ENCODE results near the gene ARF3.

GRCh38 chr12:48903363-48903981, 53.8 kb downstream of the ARF3 start:
- TF ChIP-seq YY1 (IDR thresholded peaks at IDR 0.05; ENCODE audit: insufficient read depth, insufficient read length) (no peak), ZNF274 (IDR thresholded peaks at IDR 0.05; ENCODE audit: low read depth, low read length) (no peak), SUZ12 (IDR thresholded peaks at IDR 0.05; ENCODE audit: extremely low read depth, insufficient read depth, insufficient read length) (no peak)

All from NT2/D1 (cell line).